Fibroblast of lung (primary cell): ENCODE results near the gene SOX13.

ENCODE experiments used
- EZH2 ChIP-seq: IDR thresholded peaks from 2 replicates; pipeline ENCODE4 v1.5.1; 2012; ENCODE audit warnings: low read length, control low read depth, mild to moderate bottlenecking; ENCODE audit errors: missing control alignments
- TF ChIP-seq, protein P1 (sequence below), 2 donors: IDR thresholded peaks in 1 of 2; conservative IDR thresholded peaks in 1 of 2; 1 replicate in 1 of 2; 2 replicates in 1 of 2; pipeline ENCODE4 v1.5.1; 2011 to 2012; ENCODE audit warnings: low read length in 2 of 2, control low read depth in 1 of 2, inconsistent platforms in 1 of 2, low read depth in 1 of 2, mild to moderate bottlenecking in 1 of 2

DNA sequence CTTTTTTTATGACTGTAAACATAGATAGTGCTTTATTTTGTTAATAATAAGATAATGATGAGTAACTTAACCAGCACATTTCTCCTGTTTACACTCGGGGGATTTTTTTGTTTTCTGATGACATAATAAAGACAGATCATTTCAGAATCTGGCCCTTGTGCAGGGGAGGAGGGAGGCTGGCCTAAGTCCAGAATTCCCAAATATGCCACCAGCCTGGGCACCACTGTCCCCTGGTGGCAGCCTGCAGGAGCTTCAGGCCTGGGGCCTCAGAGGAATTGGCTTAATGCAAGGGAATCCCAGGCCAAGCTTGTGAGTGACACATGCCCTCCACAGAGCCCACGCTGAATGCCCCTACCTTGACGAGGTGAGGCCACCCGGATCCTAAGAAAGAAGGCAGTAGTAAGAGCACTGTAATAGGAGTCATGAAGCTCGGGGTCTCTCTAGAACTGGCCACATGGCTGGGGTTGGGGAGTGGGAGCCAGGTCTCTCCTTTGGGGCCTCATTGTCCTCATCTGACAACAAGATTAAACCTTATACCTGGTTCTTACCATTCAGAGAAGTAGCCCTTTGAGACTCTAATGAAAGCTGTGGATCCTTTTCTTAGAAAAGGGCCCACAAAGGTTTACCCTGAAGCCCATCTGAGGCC, 54.8 kb downstream of the SOX13 start:
- TF ChIP-seq EZH2 = no peak
- TF ChIP-seq, protein P1, sequence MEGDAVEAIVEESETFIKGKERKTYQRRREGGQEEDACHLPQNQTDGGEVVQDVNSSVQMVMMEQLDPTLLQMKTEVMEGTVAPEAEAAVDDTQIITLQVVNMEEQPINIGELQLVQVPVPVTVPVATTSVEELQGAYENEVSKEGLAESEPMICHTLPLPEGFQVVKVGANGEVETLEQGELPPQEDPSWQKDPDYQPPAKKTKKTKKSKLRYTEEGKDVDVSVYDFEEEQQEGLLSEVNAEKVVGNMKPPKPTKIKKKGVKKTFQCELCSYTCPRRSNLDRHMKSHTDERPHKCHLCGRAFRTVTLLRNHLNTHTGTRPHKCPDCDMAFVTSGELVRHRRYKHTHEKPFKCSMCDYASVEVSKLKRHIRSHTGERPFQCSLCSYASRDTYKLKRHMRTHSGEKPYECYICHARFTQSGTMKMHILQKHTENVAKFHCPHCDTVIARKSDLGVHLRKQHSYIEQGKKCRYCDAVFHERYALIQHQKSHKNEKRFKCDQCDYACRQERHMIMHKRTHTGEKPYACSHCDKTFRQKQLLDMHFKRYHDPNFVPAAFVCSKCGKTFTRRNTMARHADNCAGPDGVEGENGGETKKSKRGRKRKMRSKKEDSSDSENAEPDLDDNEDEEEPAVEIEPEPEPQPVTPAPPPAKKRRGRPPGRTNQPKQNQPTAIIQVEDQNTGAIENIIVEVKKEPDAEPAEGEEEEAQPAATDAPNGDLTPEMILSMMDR (conservative IDR thresholded peaks at IDR 0.05 in 1 of 2, IDR thresholded peaks at IDR 0.05 in 1 of 2; ENCODE audit: low read depth in 1 of 2, low read length in 2 of 2) = peak; percentile 93 to 98
